Activated CD4-positive, alpha-beta T cell treated with anti-CD3 and anti-CD28 coated beads for 4 hours (primary cell): Measurements from ENCODE around the gene TLR9.

Experiments used
- DNase-seq, 2 donors: peaks; one replicate each; pipeline ENCODE4 v3.0.0-alpha.2; 2020

Gene TLR9

GRCh38 chr3:52231502-52232278 lies 6.2 kb upstream of the TLR9 start:
- peak; percentile 90 to 93 for DNase-seq

- no peak for DNase-seq
Observed at GRCh38 chr3:52230889-52231499, 5.5 kb upstream of the TLR9 start.

GRCh38 chr3:52230461-52230860 lies 5.0 kb upstream of the TLR9 start:
- no peak for DNase-seq

GRCh38 chr3:52229656-52230055 lies 4.2 kb upstream of the TLR9 start:
- no peak for DNase-seq

- no peak for DNase-seq
Observed at GRCh38 chr3:52228751-52229291, 3.4 kb upstream of the TLR9 start.

GRCh38 chr3:52228266-52228665 lies 2.8 kb upstream of the TLR9 start:
- no peak for DNase-seq

GRCh38 chr3:52227766-52228165 lies 2.3 kb upstream of the TLR9 start:
- no peak for DNase-seq

- no peak for DNase-seq
Observed at GRCh38 chr3:52227117-52227516, 1.7 kb upstream of the TLR9 start.

- DNase-seq = no peak
Observed at GRCh38 chr3:52226229-52226817, 878 bp upstream of the TLR9 start.

GRCh38 chr3:52223449-52224408 lies 1.7 kb downstream of the TLR9 start:
- DNase-seq = no peak

- DNase-seq = no peak
Observed at GRCh38 chr3:52222319-52223221, 2.9 kb downstream of the TLR9 start.

GRCh38 chr3:52221563-52222318 lies 3.7 kb downstream of the TLR9 start:
- DNase-seq = peak in 1 of 2 donors; percentile 45

GRCh38 chr3:52221141-52221562 lies 4.3 kb downstream of the TLR9 start:
- DNase-seq = no peak

GRCh38 chr3:52220380-52221026 lies 4.9 kb downstream of the TLR9 start:
- DNase-seq = peak; percentile 79 to 89

GRCh38 chr3:52218937-52219650 lies 6.4 kb downstream of the TLR9 start:
- no peak for DNase-seq

- DNase-seq = no peak
Observed at GRCh38 chr3:52218454-52218853, 7.0 kb downstream of the TLR9 start.

GRCh38 chr3:52218026-52218425 lies 7.4 kb downstream of the TLR9 start:
- DNase-seq = no peak

- no peak for DNase-seq
Observed at GRCh38 chr3:52217409-52217805, 8.0 kb downstream of the TLR9 start.

- peak; percentile 63 to 71 for DNase-seq
Observed at GRCh38 chr3:52216585-52217408, 8.6 kb downstream of the TLR9 start.
